Measurements from ENCODE around the gene ITFG1.

DNA sequence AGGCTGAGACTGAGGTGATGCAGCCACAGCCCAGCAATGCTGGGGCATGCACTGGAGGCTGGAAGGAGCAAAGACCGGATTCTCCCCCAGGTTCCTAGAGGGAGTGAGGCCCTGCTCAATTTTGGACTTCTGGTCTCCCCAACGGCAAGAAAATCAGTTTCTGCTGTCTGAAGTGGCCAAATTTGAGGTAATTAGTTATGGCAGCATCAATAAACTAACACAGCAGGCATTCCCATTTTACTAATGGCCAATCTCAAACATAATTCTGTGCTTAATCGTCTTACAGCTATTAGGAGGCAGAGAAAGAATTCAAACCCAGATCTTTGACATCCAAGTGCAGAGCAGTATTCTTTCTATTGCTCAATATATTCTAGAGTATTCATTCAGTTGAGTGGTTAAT is 333.3 kb downstream of the ITFG1 start:
- no peak for TF ChIP-seq POLR2A (IDR thresholded peaks at IDR 0.05)
- TF ChIP-seq, protein P1, sequence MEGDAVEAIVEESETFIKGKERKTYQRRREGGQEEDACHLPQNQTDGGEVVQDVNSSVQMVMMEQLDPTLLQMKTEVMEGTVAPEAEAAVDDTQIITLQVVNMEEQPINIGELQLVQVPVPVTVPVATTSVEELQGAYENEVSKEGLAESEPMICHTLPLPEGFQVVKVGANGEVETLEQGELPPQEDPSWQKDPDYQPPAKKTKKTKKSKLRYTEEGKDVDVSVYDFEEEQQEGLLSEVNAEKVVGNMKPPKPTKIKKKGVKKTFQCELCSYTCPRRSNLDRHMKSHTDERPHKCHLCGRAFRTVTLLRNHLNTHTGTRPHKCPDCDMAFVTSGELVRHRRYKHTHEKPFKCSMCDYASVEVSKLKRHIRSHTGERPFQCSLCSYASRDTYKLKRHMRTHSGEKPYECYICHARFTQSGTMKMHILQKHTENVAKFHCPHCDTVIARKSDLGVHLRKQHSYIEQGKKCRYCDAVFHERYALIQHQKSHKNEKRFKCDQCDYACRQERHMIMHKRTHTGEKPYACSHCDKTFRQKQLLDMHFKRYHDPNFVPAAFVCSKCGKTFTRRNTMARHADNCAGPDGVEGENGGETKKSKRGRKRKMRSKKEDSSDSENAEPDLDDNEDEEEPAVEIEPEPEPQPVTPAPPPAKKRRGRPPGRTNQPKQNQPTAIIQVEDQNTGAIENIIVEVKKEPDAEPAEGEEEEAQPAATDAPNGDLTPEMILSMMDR (IDR thresholded peaks at IDR 0.05), result no peak

Data from breast epithelium (tissue), 3 donors.